GM21737 (cell line): ENCODE measurements around the gene RNF215.

Experiments used
- ATAC-seq: cut with Tn5 transposase; IDR thresholded peaks from one replicate; pipeline ENCODE4 v1.9.1; 2021; ENCODE audit warnings: mild to moderate bottlenecking, moderate library complexity; ENCODE audit not compliant: unreplicated experiment

Gene RNF215

DNA sequence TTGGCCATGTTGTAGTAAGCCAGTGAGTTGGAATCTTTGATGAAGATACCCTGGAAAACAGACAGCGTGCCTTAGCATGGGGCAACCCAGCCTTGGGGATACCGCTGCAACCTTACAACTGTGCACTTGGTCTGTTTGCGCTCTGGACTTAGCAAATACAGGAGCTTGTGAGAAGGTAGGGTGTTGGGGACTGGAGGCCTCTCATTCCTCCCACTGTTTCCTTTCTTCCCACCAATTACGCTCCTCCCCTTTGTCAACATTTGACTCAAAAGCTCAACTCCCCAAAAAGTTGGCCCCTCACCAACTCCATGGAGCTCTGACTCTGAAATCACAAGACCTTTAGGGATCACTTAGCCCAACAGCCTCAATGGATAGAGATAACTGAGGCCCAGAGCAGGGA is 52.6 kb downstream of the RNF215 start:
- no peak for ATAC-seq

DNA sequence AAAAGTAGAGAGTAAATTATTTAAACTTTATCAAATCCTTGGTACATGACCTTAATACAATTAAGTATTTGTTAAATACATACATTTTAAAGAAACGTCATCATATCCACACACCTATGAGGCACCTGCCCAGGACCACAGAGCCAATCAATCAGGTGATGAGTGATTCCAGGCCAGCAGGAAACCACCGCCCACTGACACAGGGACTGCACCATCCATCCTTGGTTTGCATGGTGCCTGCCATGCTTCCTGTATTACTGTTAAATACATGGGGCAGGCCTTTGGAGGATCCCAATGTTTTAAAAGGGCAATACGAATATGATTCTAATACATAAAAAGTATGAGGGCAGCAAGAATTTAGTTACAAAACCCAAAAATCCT is 53.5 kb downstream of the RNF215 start:
- no peak for ATAC-seq

DNA sequence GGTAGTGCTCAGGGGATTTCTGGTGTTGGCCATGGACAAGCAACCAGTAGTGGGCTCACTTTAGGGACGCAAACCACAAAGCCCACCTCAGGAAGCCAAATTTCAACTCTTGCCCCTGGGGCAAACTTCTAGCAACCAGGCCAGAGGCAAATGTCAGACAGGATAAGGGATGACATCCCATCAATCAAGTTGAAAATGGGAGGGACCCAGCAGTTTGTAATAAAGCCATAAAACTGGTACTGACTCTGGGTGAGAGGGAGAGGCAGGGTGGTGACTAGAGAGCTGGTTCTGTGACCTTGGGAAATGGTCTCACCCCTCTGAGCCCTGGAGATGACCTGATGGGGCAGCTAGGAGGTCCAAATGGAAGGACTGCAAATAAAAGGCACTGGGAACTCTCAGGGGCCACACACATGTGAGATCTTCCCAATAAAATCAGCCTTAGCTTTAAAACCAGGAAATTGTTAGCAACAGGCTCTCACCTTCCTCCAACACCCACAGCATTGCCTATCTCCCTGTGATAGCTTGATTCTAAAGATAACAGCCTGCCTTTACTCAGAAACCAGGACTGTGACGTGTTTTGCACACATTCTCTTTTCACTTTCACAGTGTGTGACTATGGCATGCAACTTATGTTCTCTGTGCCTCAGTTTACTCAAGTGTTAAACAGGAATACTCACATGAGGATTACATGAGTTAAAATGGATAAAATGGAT is 54.1 kb downstream of the RNF215 start:
- ATAC-seq: no peak

DNA sequence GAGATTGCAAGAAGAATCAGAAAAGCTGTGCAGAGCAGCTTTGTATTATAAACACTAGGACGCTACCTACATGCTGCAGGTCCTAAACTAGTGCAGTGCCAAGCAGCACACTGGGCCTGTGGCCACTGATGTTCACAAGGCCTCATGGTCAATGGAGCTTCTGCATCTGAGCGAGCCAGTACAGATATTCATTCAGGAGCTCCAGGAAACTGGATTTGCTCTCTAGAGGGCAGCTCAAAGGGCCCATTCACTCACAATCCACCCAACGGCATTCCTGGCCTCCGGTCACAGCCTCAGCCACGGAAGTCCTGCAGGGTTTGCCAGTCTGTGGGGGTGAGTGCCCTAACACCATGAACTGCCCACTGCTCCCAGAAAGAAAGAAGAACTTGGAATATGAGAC is 54.7 kb downstream of the RNF215 start:
- ATAC-seq: no peak
